22Rv1 (cell line): Measurements from ENCODE around the gene UBD.

Source experiments
- H3K27ac ChIP-seq: fragments of 450-650 bp; 2 replicates; pipeline ENCODE4 v1.5.1; 2017
- ZFX ChIP-seq: fragments of 450-650 bp; IDR thresholded peaks from 2 replicates; pipeline ENCODE4 v1.6.1; 2017; ENCODE audit warnings: antibody characterized with exemption, borderline replicate concordance
- TF ChIP-seq, protein P1 (sequence below): fragments of 450-650 bp; IDR thresholded peaks from 2 replicates; pipeline ENCODE4 v1.5.1; 2017; ENCODE audit warnings: mild to moderate bottlenecking

The UBD gene

DNA sequence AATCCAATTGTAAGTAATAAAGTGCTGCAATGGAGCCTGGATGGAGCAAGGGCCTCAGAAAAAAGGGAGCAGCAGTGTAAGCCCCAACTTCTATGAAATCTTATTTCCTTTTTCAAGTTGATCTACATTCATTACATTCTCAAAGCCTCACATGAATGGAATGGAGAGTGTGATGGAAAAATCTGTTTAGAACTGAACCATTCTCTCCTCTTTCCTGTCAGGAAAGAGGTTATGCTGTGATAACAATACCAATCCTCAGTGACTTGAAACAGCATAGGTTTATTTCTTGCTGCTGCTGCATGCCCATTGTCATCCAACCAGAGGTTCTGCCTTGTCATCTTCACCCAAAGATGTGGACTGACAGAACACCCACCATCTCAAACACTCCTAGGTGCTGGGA, 16.5 kb upstream of the UBD start:
- TF ChIP-seq, protein P1, sequence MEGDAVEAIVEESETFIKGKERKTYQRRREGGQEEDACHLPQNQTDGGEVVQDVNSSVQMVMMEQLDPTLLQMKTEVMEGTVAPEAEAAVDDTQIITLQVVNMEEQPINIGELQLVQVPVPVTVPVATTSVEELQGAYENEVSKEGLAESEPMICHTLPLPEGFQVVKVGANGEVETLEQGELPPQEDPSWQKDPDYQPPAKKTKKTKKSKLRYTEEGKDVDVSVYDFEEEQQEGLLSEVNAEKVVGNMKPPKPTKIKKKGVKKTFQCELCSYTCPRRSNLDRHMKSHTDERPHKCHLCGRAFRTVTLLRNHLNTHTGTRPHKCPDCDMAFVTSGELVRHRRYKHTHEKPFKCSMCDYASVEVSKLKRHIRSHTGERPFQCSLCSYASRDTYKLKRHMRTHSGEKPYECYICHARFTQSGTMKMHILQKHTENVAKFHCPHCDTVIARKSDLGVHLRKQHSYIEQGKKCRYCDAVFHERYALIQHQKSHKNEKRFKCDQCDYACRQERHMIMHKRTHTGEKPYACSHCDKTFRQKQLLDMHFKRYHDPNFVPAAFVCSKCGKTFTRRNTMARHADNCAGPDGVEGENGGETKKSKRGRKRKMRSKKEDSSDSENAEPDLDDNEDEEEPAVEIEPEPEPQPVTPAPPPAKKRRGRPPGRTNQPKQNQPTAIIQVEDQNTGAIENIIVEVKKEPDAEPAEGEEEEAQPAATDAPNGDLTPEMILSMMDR, result no peak
- no peak for TF ChIP-seq ZFX
- H3K27ac ChIP-seq, result no peak overlapping the region

DNA sequence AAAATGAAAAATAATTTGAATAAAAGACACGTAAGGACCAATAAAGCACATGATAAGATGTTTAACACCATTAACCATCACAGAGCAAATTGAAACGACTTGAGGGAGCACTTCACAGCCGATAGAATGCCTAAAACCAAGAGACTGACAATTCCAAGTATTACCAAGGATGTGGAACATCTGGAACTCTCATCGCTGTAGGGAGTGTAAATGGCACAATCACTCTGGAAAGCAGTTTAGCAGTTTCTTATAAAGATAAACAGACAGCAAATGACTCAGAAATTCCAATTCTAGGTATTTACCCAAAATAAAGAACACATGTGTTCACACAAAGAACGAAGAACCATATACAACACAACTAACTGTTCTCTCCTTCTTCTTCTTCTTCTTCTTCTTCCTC, 8.5 kb upstream of the UBD start:
- H3K27ac ChIP-seq, result no peak overlapping the region
- no peak for TF ChIP-seq ZFX
- TF ChIP-seq, protein P1, result no peak

DNA sequence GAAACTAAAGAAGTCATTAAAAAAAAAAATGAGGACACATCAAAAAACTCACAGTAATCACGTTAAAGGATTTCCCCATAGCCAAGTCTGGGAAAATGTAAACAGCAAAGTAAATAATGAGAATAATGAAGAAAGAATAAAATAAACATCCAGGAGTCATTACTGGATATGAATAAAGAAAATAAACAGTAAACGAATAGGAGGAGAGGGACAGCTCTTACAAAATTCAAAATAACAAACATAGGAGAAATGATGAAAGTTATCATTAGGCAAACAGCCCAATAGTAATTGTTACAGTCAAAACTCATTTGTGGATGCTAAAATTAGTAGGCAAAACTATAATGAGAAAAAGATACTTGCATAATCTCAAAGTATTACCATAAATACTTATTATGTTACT, 8.0 kb upstream of the UBD start:
- TF ChIP-seq, protein P1, result no peak
- TF ChIP-seq ZFX, result no peak
- H3K27ac ChIP-seq, result no peak overlapping the region

DNA sequence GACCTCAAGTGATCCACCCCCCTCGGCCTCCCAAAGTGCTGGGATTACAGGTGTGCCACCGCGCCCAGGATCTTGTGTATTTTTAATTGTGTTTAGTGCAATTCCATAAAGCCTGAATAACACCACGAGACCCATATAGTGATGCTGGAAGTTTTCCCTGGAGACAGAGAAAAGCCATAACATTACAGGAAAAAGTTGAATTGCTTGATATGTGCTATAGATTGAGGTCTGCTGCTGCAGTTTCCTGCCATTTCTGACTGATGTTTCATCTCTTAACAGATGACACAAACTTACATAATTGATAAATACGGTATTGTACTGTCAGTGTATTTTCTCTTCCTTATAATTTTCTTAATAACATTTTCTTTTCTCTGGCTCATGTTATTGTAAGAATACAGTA, 7.3 kb upstream of the UBD start:
- TF ChIP-seq ZFX, result no peak
- TF ChIP-seq, protein P1, result no peak
- H3K27ac ChIP-seq, result no peak overlapping the region

DNA sequence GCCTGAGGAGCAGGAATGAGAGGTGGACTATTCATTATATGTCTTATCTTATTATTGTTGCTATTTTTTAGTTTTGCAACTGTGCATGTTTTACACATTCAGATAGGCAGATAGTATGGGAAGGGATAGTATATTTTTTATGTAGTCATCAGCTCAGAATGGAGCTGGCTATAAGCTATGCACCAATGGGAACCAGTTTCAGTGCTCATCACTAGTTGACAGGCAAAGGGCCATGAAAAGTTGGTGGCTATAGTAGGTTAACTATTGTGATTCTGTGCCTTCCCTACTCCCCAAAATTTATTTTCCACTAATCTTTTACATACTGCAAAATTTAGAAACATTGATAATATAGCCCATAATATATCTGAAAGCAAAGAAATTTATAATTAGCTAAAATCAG, 5.3 kb upstream of the UBD start:
- no peak overlapping the region for H3K27ac ChIP-seq

DNA sequence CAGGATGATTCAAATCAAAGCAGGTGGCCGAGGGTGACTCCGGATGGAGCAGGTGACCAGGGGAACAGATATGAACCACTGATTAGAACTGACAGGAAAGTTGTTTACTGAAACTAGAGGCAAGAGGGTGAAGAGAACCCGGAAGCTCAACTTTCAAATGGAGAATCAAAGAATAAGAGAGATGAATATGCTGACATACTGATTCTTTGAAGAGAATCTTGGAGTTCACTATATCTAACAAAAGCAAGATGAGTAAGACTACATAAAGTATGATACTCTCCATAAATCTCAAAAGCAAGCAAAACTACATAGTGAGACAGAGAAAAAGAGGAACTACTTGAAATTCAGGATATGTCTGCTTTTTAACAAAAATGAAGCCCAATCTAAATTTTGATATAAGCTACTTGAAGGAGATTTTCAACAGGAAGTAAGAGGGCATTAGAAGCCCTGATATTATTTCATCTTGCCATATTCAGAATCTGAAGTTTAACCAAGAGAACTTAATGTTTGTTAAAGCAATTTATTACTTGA, 4.0 kb upstream of the UBD start:
- H3K27ac ChIP-seq, result no peak overlapping the region
- TF ChIP-seq, protein P1, result no peak
- TF ChIP-seq ZFX, result no peak

More for the DNA sequence above, 5.3 kb upstream of the UBD start:
- TF ChIP-seq, protein P1, result no peak
- TF ChIP-seq ZFX, result no peak

DNA sequence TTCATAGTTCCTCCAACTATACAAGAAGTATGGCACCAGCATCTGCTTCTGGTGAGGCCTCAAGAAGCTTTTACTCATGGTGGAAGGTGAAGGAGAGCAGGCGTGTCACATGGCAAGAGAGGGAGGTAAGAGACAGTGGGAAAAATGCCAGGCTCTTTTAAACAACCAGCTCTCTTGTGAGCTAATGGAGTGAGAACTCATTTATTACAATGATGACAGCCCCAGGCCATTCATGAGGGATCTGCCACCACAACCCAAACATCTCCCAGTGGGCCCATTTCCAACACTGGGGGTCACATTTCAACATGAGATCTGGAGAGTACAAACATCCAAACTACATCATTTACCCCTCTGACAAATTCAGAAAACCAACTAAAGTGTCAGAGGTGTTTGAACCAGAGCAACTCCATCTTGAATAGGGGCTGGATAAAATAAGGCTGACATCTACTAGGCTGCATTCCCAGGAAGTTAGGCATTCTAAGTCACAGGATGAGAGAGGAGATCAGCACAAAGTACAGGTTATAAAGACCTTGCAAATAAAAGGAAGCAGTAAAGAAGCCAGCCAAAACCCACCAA, 2.2 kb upstream of the UBD start:
- H3K27ac ChIP-seq, result no peak overlapping the region
- TF ChIP-seq, protein P1, result no peak
- TF ChIP-seq ZFX, result no peak
